Heart right ventricle (tissue), 16 donors: ENCODE measurements around the gene ICAM1. TPM values are rescaled to one million over a fixed set of nuclear protein-coding genes. Genes with fewer than 3 reads are reported as not detected.

Experiments
- ATAC-seq, 8 donors: fragments of 200-7000 bp; cut with Tn5 transposase; one replicate each; pipeline ENCODE4 v1.9.1; 2020; ENCODE audit warnings: mild to moderate bottlenecking in 8 of 8, moderate library complexity in 8 of 8, moderate number of reproducible peaks in 1 of 8
- DNase-seq, 2 donors: peaks; one replicate each; pipeline ENCODE4 v3.0.0-alpha.2; 2020
- H3K27ac ChIP-seq, 10 donors: fragments of 200-600 bp; sonication (generic) in 2 of 10; one replicate each; pipeline versions ENCODE4 v1.5.0 to v1.8.0; 2020 to 2022; ENCODE audit warnings: mild to moderate bottlenecking in 3 of 10
- H3K27me3 ChIP-seq, 7 donors: fragments of 200-600 bp; one replicate each; pipeline ENCODE4 v1.8.0; 2021 to 2022; ENCODE audit warnings: mild to moderate bottlenecking in 2 of 7
- H3K36me3 ChIP-seq, 9 donors: fragments of 200-600 bp; sonication (generic) in 1 of 9; one replicate each; pipeline versions ENCODE4 v1.5.0 to v1.8.0; 2020 to 2022; ENCODE audit warnings: mild to moderate bottlenecking in 2 of 9
- H3K4me1 ChIP-seq, 9 donors: fragments of 200-600 bp; sonication (generic) in 1 of 9; one replicate each; pipeline versions ENCODE4 v1.5.0 to v1.8.0; 2020 to 2022; ENCODE audit warnings: mild to moderate bottlenecking in 4 of 9
- H3K4me3 ChIP-seq, 10 donors: fragments of 200-600 bp; sonication (generic) in 2 of 10; one replicate each; pipeline versions ENCODE4 v1.5.0 to v1.8.0; 2020 to 2022; ENCODE audit warnings: mild to moderate bottlenecking in 7 of 10, moderate library complexity in 2 of 10
- H3K9me3 ChIP-seq, 11 donors: fragments of 200-600 bp in 10 of 11; sonication (generic) in 2 of 11; one replicate each; pipeline versions ENCODE4 v1.5.0 to v1.8.0; 2013 to 2022; ENCODE audit warnings: mild to moderate bottlenecking in 2 of 11, control low read depth in 1 of 11, moderate library complexity in 1 of 11
- WGBS, 2 donors: extraction: QIAGEN DNeasy Blood & Tissue Kit; methylation state at CpG; one replicate each; pipeline ENCODE4 v1.1.7; 2013; ENCODE audit warnings: inconsistent platforms in 1 of 2; 5-methylcytosine and 5-hydroxymethylcytosine counted together
- intact Hi-C, 10 donors: fragments of 100-400 bp; cut with DNase I; formaldehyde crosslinking; loops; one replicate each; pipeline versions ENCODE4 v1.11.1 to v1.14.2; 2022
- polyA plus RNA-seq, 2 donors: library from polyadenylated mRNA; stranded (reverse); fragments of 200-250 nt; gene quantifications; one replicate each; pipeline ENCODE4 v1.2.3, GENCODE V29; 2013
- total RNA-seq, 10 donors: library from RNA; stranded (reverse); fragmentation: NEBNext Ultra II Directional in 3 of 10; extraction: Animal tissue kit (Norgen Biotek cat#: 25700) in 3 of 10; gene quantifications; one replicate each; pipeline versions ENCODE4 v1.2.1 to v1.2.4, GENCODE V29; 2021 to 2023
- TF ChIP-seq, protein P1 (sequence below), 9 donors: fragments of 200-600 bp; sonication (generic) in 2 of 9; IDR thresholded peaks; one replicate each; pipeline versions ENCODE4 v1.5.0 to v1.8.0; 2021 to 2022; ENCODE audit warnings: antibody characterized with exemption in 9 of 9, mild to moderate bottlenecking in 5 of 9, moderate library complexity in 1 of 9
- donor health status: Arrhythmogenic right ventricular cardiomyopathy.
- donor health status: ischemic (EF 13 %, LVEDD 7.1; RV severe dilation, severe dysfunction).
- donor health status: healthy with polysubstance abuse.
- donor health status: DM: no; HTN: yes; CAD: no.
- donor health status: DM: no; HTN: no; CAD: no.
- donor health status: ischemic (EF 25% LVEDD 6.9; RV normal size, moderate dysfunction).
- donor health status: ischemic (EF 25% LVEDD 5.7; RV mildly dilated, moderate dysfunction).
- donor health status: healthy.
- donor health status: DM: yes; HTN: yes; CAD: no.
- donor health status: Ischemic cardiomyopathy.
- donor health status: ischemic (EF 35%, LVEDD 5.7; RV mildly dilated, moderate dysfunction).
- donor health status: nonischemic (EF 11% LVEDD 7.7; RV severe dilation, severe dysfunction).
- donor health status: DM: yes; HTN: yes; CAD: no.
- donor health status: PGD.
- donor health status: ischemic (EF 29% LVEDD 5.4; RV normal size, mild dysfunction).
- donor health status: nonischemic (EF 23%, LVEDD 6.1; RV moderate dilation, normal function).

ICAM1 gene
- total and polyA plus RNA-seq, 12 donors = 3.6 to 66.6 (median 9.3) TPM

DNA sequence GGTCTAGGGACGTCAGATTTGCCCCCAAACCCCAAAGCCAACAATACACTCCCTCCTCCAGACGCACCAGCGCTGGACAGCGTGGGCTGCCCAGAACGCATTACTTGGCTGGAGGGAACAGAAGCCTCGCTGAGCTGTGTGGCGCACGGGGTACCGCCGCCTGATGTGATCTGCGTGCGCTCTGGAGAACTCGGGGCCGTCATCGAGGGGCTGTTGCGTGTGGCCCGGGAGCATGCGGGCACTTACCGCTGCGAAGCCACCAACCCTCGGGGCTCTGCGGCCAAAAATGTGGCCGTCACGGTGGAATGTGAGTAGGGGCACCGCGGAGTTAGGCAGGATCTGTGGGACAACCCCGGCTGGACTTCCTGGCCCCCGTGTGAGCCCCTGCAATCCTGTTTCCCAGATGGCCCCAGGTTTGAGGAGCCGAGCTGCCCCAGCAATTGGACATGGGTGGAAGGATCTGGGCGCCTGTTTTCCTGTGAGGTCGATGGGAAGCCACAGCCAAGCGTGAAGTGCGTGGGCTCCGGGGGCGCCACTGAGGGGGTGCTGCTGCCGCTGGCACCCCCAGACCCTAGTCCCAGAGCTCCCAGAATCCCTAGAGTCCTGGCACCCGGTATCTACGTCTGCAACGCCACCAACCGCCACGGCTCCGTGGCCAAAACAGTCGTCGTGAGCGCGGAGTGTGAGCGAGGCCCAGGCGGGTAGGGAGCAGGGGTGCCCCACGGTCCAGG lies 22.9 kb downstream of the ICAM1 start:
- TF ChIP-seq, protein P1, sequence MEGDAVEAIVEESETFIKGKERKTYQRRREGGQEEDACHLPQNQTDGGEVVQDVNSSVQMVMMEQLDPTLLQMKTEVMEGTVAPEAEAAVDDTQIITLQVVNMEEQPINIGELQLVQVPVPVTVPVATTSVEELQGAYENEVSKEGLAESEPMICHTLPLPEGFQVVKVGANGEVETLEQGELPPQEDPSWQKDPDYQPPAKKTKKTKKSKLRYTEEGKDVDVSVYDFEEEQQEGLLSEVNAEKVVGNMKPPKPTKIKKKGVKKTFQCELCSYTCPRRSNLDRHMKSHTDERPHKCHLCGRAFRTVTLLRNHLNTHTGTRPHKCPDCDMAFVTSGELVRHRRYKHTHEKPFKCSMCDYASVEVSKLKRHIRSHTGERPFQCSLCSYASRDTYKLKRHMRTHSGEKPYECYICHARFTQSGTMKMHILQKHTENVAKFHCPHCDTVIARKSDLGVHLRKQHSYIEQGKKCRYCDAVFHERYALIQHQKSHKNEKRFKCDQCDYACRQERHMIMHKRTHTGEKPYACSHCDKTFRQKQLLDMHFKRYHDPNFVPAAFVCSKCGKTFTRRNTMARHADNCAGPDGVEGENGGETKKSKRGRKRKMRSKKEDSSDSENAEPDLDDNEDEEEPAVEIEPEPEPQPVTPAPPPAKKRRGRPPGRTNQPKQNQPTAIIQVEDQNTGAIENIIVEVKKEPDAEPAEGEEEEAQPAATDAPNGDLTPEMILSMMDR (IDR thresholded peaks at IDR 0.05) = no peak
- no peak overlapping the region for H3K27ac ChIP-seq
- no peak for DNase-seq
- no peaks in the 10 kb centered on the region for H3K36me3 ChIP-seq
- no peak overlapping the region for H3K4me3 ChIP-seq
- intact Hi-C loops = no loop called here
- WGBS, 2 donors = 20 to 26% methylated on average over 49 of the region's 49 CpGs
- no peaks in the 10 kb centered on the region for H3K9me3 ChIP-seq
- ATAC-seq = no peak
- peaks cover 10 to 73% (median 54%) of the 10 kb centered on the region in 9 donors for H3K4me1 ChIP-seq
- peaks cover 39 to 98% (median 88%) of the 10 kb centered on the region in 7 donors for H3K27me3 ChIP-seq

DNA sequence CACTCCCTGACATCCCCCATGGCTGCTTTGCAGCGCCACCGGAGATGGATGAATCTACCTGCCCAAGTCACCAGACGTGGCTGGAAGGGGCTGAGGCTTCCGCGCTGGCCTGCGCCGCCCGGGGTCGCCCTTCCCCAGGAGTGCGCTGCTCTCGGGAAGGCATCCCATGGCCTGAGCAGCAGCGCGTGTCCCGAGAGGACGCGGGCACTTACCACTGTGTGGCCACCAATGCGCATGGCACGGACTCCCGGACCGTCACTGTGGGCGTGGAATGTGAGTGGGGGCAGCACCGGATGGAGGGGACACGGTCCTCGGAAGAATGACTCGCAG lies 23.4 kb downstream of the ICAM1 start:
- no peaks in the 10 kb centered on the region for H3K9me3 ChIP-seq
- TF ChIP-seq, protein P1 (IDR thresholded peaks at IDR 0.05) = peak in 1 of 9 donors; percentile 13
- DNase-seq (no peak), ATAC-seq (no peak)
- H3K4me3 ChIP-seq = no peak overlapping the region
- intact Hi-C loops = no loop called here
- 13 to 16% methylated on average over 25 of the region's 25 CpGs for WGBS, 2 donors
- H3K36me3 ChIP-seq = no peaks in the 10 kb centered on the region
- peaks cover 39 to 96% (median 86%) of the 10 kb centered on the region in 7 donors for H3K27me3 ChIP-seq
- H3K4me1 ChIP-seq = peaks cover 10 to 68% (median 49%) of the 10 kb centered on the region in 9 donors
- H3K27ac ChIP-seq = no peak overlapping the region

DNA sequence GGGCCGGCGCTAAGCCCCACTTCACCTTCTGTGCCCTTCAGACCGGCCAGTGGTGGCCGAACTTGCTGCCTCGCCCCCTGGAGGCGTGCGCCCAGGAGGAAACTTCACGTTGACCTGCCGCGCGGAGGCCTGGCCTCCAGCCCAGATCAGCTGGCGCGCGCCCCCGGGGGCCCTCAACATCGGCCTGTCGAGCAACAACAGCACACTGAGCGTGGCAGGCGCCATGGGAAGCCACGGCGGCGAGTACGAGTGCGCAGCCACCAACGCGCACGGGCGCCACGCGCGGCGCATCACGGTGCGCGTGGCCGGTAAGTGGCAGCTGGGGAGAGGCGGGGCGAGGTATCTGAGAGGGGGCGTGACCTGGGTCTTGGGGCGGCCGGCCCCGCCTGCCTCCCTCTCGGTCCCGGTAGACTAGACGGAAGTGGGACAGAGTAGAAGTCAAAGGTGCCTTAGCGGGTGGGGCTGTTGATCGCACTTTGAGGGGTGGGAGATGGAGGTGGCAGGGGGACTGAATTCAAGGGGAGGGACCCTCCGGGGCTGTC lies 24.5 kb downstream of the ICAM1 start:
- H3K27ac ChIP-seq = no peak overlapping the region
- H3K4me3 ChIP-seq = peak overlapping the region in 8 of 10 donors; percentile 12 to 45 (median 30)
- 2% methylated on average over 48 of the region's 48 CpGs for WGBS, 2 donors
- H3K4me1 ChIP-seq = peaks cover 7 to 65% (median 39%) of the 10 kb centered on the region in 9 donors
- H3K9me3 ChIP-seq = no peaks in the 10 kb centered on the region
- no peaks in the 10 kb centered on the region for H3K36me3 ChIP-seq
- ATAC-seq (peak in 1 of 8 donors; percentile 10), DNase-seq (peak in 1 of 2 donors; percentile 44)
- H3K27me3 ChIP-seq = peaks cover 39 to 95% (median 80%) of the 10 kb centered on the region in 7 donors
- TF ChIP-seq, protein P1 (IDR thresholded peaks at IDR 0.05) = peak in 4 of 9 donors; percentile 17 to 28 (median 24)
- intact Hi-C loops = no loop called here

DNA sequence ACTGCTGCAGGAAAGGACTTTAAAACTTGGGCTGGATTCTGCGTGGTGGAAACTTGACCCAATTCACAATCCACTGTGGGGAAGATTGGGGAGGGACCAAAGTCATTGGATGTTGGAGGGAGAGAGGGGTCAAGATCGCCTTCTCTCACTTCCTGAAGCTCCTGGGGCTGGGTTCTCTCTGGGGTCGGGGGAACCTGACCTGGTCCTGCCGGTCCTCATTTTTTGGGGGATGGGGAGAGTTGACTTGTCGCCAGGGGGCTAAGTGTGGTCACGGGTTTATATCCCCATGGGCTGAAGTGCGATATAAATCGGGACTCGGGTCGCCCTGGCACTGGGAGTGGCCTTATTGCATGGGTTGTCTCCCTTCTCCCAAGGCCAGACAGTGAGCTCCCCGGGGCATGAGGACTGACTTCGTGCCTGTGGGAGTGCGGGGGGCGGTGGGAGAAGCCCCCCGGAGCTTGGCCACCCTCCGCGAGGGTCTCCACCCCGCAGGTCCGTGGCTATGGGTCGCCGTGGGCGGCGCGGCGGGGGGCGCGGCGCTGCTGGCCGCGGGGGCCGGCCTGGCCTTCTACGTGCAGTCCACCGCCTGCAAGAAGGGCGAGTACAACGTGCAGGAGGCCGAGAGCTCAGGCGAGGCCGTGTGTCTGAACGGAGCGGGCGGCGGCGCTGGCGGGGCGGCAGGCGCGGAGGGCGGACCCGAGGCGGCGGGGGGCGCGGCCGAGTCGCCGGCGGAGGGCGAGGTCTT lies 25.1 kb downstream of the ICAM1 start:
- Histone ChIP-seq H3K36me3 (no peaks in the 10 kb centered on the region), H3K9me3 (no peaks in the 10 kb centered on the region), H3K27ac (no peak overlapping the region), H3K4me3 (peak overlapping the region in 6 of 10 donors; percentile 23 to 45 (median 32)), H3K4me1 (peaks cover 3 to 60% (median 32%) of the 10 kb centered on the region in 9 donors), H3K27me3 (peaks cover 39 to 95% (median 74%) of the 10 kb centered on the region in 7 donors)
- 6 to 9% methylated on average over 50 to 58 of the region's 58 CpGs for WGBS, 2 donors
- TF ChIP-seq, protein P1 (IDR thresholded peaks at IDR 0.05) = no peak
- DNase-seq (no peak), ATAC-seq (no peak)
- intact Hi-C loops = no loop called here
